Uterus (tissue), 2 donors: ENCODE data around the gene NENF.

Experiments used
- POLR2A ChIP-seq, 2 donors: fragments of 450-650 bp; IDR thresholded peaks; one replicate each; pipeline ENCODE4 v1.6.1; 2016; ENCODE audit warnings: antibody characterized with exemption in 2 of 2, mild to moderate bottlenecking in 1 of 2, moderate library complexity in 1 of 2
- TF ChIP-seq, protein P1 (sequence below), 4 experiments: fragments of 200-600 bp in 2 of 4; fragments of 450-650 bp in 2 of 4; sonication (generic) in 2 of 4; IDR thresholded peaks; one replicate each; pipeline ENCODE4 v1.5.1; 2016 to 2019; ENCODE audit warnings: antibody characterized with exemption in 4 of 4, mild to moderate bottlenecking in 2 of 4, moderate library complexity in 1 of 4

DNA sequence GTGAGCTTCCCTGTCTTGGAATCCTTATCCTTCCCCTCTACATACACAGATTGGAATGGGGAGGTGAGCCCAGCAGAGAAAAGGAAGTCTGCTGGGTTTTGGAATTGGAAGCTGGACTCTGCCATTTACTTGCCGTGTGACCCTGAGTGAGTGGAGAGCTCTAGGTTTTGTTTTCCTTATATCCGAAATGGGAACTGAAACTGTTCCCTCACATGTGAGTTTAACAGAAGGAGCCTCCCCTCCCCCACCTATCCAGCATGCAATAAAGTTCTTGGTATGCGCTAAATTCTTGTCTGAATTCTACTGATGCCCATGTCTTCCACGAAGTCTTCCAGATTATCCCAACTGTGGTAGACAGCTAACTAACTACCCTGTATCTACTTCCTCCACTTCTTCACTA is 58.7 kb downstream of the NENF start:
- TF ChIP-seq POLR2A (IDR thresholded peaks at IDR 0.05), result no peak
- TF ChIP-seq, protein P1, sequence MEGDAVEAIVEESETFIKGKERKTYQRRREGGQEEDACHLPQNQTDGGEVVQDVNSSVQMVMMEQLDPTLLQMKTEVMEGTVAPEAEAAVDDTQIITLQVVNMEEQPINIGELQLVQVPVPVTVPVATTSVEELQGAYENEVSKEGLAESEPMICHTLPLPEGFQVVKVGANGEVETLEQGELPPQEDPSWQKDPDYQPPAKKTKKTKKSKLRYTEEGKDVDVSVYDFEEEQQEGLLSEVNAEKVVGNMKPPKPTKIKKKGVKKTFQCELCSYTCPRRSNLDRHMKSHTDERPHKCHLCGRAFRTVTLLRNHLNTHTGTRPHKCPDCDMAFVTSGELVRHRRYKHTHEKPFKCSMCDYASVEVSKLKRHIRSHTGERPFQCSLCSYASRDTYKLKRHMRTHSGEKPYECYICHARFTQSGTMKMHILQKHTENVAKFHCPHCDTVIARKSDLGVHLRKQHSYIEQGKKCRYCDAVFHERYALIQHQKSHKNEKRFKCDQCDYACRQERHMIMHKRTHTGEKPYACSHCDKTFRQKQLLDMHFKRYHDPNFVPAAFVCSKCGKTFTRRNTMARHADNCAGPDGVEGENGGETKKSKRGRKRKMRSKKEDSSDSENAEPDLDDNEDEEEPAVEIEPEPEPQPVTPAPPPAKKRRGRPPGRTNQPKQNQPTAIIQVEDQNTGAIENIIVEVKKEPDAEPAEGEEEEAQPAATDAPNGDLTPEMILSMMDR (IDR thresholded peaks at IDR 0.05), result no peak
